HEK293 (cell line): ENCODE data around the gene COL18A1.

ENCODE experiments used
- CTCF ChIA-PET: fragments of 350-600 bp; formaldehyde crosslinking; extraction: SDS; loops from one replicate; lab custom pipeline; 2021; ENCODE audit warnings: antibody characterized with exemption; lab: Yijun Ruan, JAX
- POLR2A ChIA-PET: fragments of 300-600 bp; formaldehyde crosslinking; extraction: SDS; loops from one replicate; lab custom pipeline; 2020; ENCODE audit warnings: antibody characterized with exemption, inconsistent platforms; lab: Yijun Ruan, JAX
- H3K27ac ChIP-seq: fragments of 200-500 bp; sonication (Bioruptor generic); 2 replicates; pipeline ENCODE4 v1.5.1; 2014; ENCODE audit warnings: low read depth, low read length, control low read depth, inconsistent platforms; ENCODE audit errors: extremely low read depth
- H3K36me3 ChIP-seq, 2 experiments: fragments of 200-500 bp in 1 of 2; sonication (Bioruptor generic) in 1 of 2; 1 replicate in 1 of 2; 2 replicates in 1 of 2; pipeline ENCODE4 v1.5.1; 2014 to 2017; ENCODE audit warnings: inconsistent platforms in 2 of 2, low read length in 2 of 2; ENCODE audit not compliant: control insufficient read depth in 2 of 2, insufficient read depth in 1 of 2
- H3K4me1 ChIP-seq: fragments of 200-500 bp; sonication (Bioruptor generic); 2 replicates; pipeline ENCODE4 v1.5.1; 2014; ENCODE audit warnings: mild to moderate bottlenecking, low read length, inconsistent platforms; ENCODE audit not compliant: control insufficient read depth, insufficient read depth
- H3K4me3 ChIP-seq: 2 replicates; pipeline ENCODE4 v1.5.1; 2011; ENCODE audit warnings: low read depth, mild to moderate bottlenecking, control low read depth, low read length, moderate library complexity
- H3K9me3 ChIP-seq: fragments of 200-500 bp; sonication (Bioruptor generic); 2 replicates; pipeline ENCODE4 v1.5.1; 2014; ENCODE audit warnings: low read depth, low read length, inconsistent platforms; ENCODE audit not compliant: control insufficient read depth, insufficient read depth
- AEBP2 ChIP-seq: fragments of 450-650 bp; formaldehyde crosslinking; IDR thresholded peaks from 2 replicates; pipeline ENCODE4 v1.5.1; 2016; ENCODE audit warnings: missing biosample characterization, missing genetic modification characterization, borderline replicate concordance
- ELK4 ChIP-seq: IDR thresholded peaks from 2 replicates; pipeline ENCODE4 v1.6.1; 2011; ENCODE audit warnings: mild to moderate bottlenecking, low read depth, low read length, borderline replicate concordance
- HOXD13 ChIP-seq: sonication (generic); formaldehyde crosslinking; IDR thresholded peaks from 2 replicates; pipeline ENCODE4 v1.8.0; 2022; ENCODE audit warnings: missing genetic modification reagents, borderline replicate concordance
- KLF1 ChIP-seq: fragments of 450-650 bp; formaldehyde crosslinking; IDR thresholded peaks from 2 replicates; pipeline ENCODE4 v1.5.1; 2016; ENCODE audit warnings: missing biosample characterization, missing genetic modification characterization
- MZF1 ChIP-seq: fragments of 450-650 bp; formaldehyde crosslinking; IDR thresholded peaks from 2 replicates; pipeline ENCODE4 v1.5.1; 2017; ENCODE audit warnings: missing biosample characterization, missing genetic modification characterization, borderline replicate concordance
- OVOL3 ChIP-seq: fragments of 450-650 bp; formaldehyde crosslinking; IDR thresholded peaks from 2 replicates; pipeline ENCODE4 v1.5.1; 2016; ENCODE audit warnings: missing biosample characterization, missing genetic modification characterization
- PATZ1 ChIP-seq: fragments of 450-650 bp; formaldehyde crosslinking; IDR thresholded peaks from 2 replicates; pipeline ENCODE4 v1.5.1; 2016; ENCODE audit warnings: missing biosample characterization, missing genetic modification characterization
- PRDM10 ChIP-seq: fragments of 450-650 bp; formaldehyde crosslinking; IDR thresholded peaks from 2 replicates; pipeline ENCODE4 v1.5.1; 2016; ENCODE audit warnings: missing biosample characterization, missing genetic modification characterization
- SP3 ChIP-seq: fragments of 450-650 bp; formaldehyde crosslinking; IDR thresholded peaks from 2 replicates; pipeline ENCODE4 v1.5.1; 2016; ENCODE audit warnings: missing biosample characterization, missing genetic modification characterization
- SP7 ChIP-seq: fragments of 450-650 bp; formaldehyde crosslinking; IDR thresholded peaks from 2 replicates; pipeline ENCODE4 v1.5.1; 2016; ENCODE audit warnings: missing biosample characterization, missing genetic modification characterization
- ZBTB21 ChIP-seq: fragments of 450-650 bp; formaldehyde crosslinking; IDR thresholded peaks from 2 replicates; pipeline ENCODE4 v1.5.1; 2017; ENCODE audit warnings: missing biosample characterization, missing genetic modification characterization
- ZFHX2 ChIP-seq: fragments of 450-650 bp; formaldehyde crosslinking; conservative IDR thresholded peaks from 2 replicates; pipeline ENCODE4 v1.5.1; 2016; ENCODE audit warnings: missing biosample characterization, missing genetic modification characterization
- ZNF140 ChIP-seq: fragments of 450-650 bp; formaldehyde crosslinking; IDR thresholded peaks from 2 replicates; pipeline ENCODE4 v1.5.1; 2016; ENCODE audit warnings: missing biosample characterization, missing genetic modification characterization
- ZNF157 ChIP-seq: fragments of 450-650 bp; formaldehyde crosslinking; IDR thresholded peaks from 2 replicates; pipeline ENCODE4 v1.5.1; 2016; ENCODE audit warnings: missing biosample characterization, missing genetic modification characterization
- ZNF169 ChIP-seq: fragments of 450-650 bp; formaldehyde crosslinking; IDR thresholded peaks from 2 replicates; pipeline ENCODE4 v1.5.1; 2016; ENCODE audit warnings: missing biosample characterization, missing genetic modification characterization
- ZNF214 ChIP-seq: fragments of 450-650 bp; formaldehyde crosslinking; IDR thresholded peaks from 2 replicates; pipeline ENCODE4 v1.5.1; 2017; ENCODE audit warnings: missing biosample characterization, mild to moderate bottlenecking, missing genetic modification characterization, borderline replicate concordance
- ZNF23 ChIP-seq: fragments of 450-650 bp; formaldehyde crosslinking; IDR thresholded peaks from 2 replicates; pipeline ENCODE4 v1.5.1; 2016; ENCODE audit warnings: missing biosample characterization, missing genetic modification characterization, borderline replicate concordance
- ZNF274 ChIP-seq, 2 experiments: fragments of 200-500 bp in 1 of 2; fragments of 450-650 bp in 1 of 2; sonication (Bioruptor generic) in 1 of 2; formaldehyde crosslinking in 1 of 2; IDR thresholded peaks; 2 replicates each; pipeline versions ENCODE4 v1.5.1 to v1.6.1; 2014 to 2016; ENCODE audit warnings: borderline replicate concordance in 1 of 2, inconsistent platforms in 1 of 2, low read length in 1 of 2, missing biosample characterization in 1 of 2, missing genetic modification characterization in 1 of 2
- ZNF302 ChIP-seq: fragments of 450-650 bp; formaldehyde crosslinking; IDR thresholded peaks from 2 replicates; pipeline ENCODE4 v1.5.1; 2016; ENCODE audit warnings: missing biosample characterization, missing genetic modification characterization, low read depth
- ZNF341 ChIP-seq: fragments of 450-650 bp; formaldehyde crosslinking; IDR thresholded peaks from 2 replicates; pipeline ENCODE4; 2016; ENCODE audit warnings: low read depth, missing biosample characterization, missing genetic modification characterization
- ZNF433 ChIP-seq: fragments of 450-650 bp; formaldehyde crosslinking; IDR thresholded peaks from 2 replicates; pipeline ENCODE4 v1.5.1; 2016; ENCODE audit warnings: missing biosample characterization, missing genetic modification characterization, low read depth
- ZNF488 ChIP-seq: fragments of 450-650 bp; formaldehyde crosslinking; IDR thresholded peaks from 2 replicates; pipeline ENCODE4 v1.5.1; 2016; ENCODE audit warnings: missing biosample characterization, missing genetic modification characterization
- ZNF555 ChIP-seq: fragments of 450-650 bp; formaldehyde crosslinking; conservative IDR thresholded peaks from 2 replicates; pipeline ENCODE4 v1.5.1; 2017; ENCODE audit warnings: missing biosample characterization, mild to moderate bottlenecking, missing genetic modification characterization, inconsistent platforms
- ZSCAN16 ChIP-seq: fragments of 450-650 bp; formaldehyde crosslinking; IDR thresholded peaks from 2 replicates; pipeline ENCODE4 v1.5.1; 2016; ENCODE audit warnings: missing biosample characterization, missing genetic modification characterization

The COL18A1 gene

GRCh38 chr21:45504516-45505415 is 99.8 kb downstream of the COL18A1 start:
- Histone ChIP-seq H3K4me3 (no peak overlapping the region), H3K27ac (no peak overlapping the region), H3K36me3 (no peaks in the 10 kb centered on the region; a peak in 1 of 3 replicates), H3K4me1 (no peaks in the 10 kb centered on the region), H3K9me3 (no peaks in the 10 kb centered on the region)
- POLR2A ChIA-PET = no interaction called here
- CTCF ChIA-PET = no interaction called here
- TF ChIP-seq ZNF157 (tag by site-specific recombination) (no peak), ZFHX2 (0 out of 2 replicates have a peak, but pooled peaks have one; percentile 15), OVOL3 (tag by site-specific recombination) (no peak), SP7 (tag by site-specific recombination) (no peak), SP3 (no peak), ZNF274 (IDR thresholded peaks at IDR 0.05; ENCODE audit: low read length) (no peak), ZNF274 (tag by site-specific recombination; IDR thresholded peaks at IDR 0.05; ENCODE audit: borderline replicate concordance) (no peak), KLF1 (tag by site-specific recombination) (no peak), PATZ1 (tag by site-specific recombination) (0 out of 2 replicates have a peak, but pooled peaks have one; percentile 16), ZNF302 (tag by site-specific recombination) (no peak), ZNF214 (tag by site-specific recombination) (no peak), ZNF169 (tag by site-specific recombination) (no peak), PRDM10 (tag by site-specific recombination) (peak; percentile 27; the same call in 1 of the 2 replicates), AEBP2 (tag by site-specific recombination) (no peak), HOXD13 (no peak), ZNF555 (no peak)

GRCh38 chr21:45505416-45506021 is 100.6 kb downstream of the COL18A1 start:
- Histone ChIP-seq H3K27ac (no peak overlapping the region), H3K9me3 (no peaks in the 10 kb centered on the region), H3K4me1 (no peaks in the 10 kb centered on the region), H3K36me3 (no peaks in the 10 kb centered on the region; a peak in 1 of 3 replicates), H3K4me3 (no peak overlapping the region)
- ChIA-PET CTCF (no interaction called here), POLR2A (no interaction called here)
- TF ChIP-seq ZNF140 (tag by site-specific recombination) (no peak), ZBTB21 (tag by site-specific recombination) (no peak), ELK4 (no peak), ZNF488 (tag by site-specific recombination) (no peak), ZNF433 (tag by site-specific recombination) (no peak), ZNF23 (tag by site-specific recombination) (no peak), ZSCAN16 (tag by site-specific recombination) (no peak), ZNF341 (tag by site-specific recombination) (no peak), MZF1 (no peak)
